Loucy (cell line): ENCODE results near the gene EN2.

Experiments
- H2AFZ ChIP-seq: fragments of 200-600 bp; sonication (generic); 2 replicates; pipeline ENCODE4 v1.6.0; 2016; ENCODE audit warnings: antibody characterized with exemption, mild to moderate bottlenecking, low read length, moderate library complexity
- H3F3A ChIP-seq: fragments of 200-600 bp; 2 replicates; pipeline ENCODE4 v1.6.0; 2016; ENCODE audit warnings: antibody characterized with exemption, low read depth, mild to moderate bottlenecking
- H3K27me3 ChIP-seq: fragments of 200-600 bp; sonication (generic); 2 replicates; pipeline ENCODE4 v1.6.1; 2014; ENCODE audit warnings: low read length, mild to moderate bottlenecking; ENCODE audit not compliant: insufficient read depth, poor library complexity, severe bottlenecking
- H3K36me3 ChIP-seq: fragments of 200-600 bp; sonication (generic); 2 replicates; pipeline ENCODE4 v1.6.1; 2016; ENCODE audit warnings: low read length; ENCODE audit not compliant: insufficient read depth
- H3K4me1 ChIP-seq: fragments of 200-600 bp; sonication (generic); 2 replicates; pipeline ENCODE4 v1.5.1; 2014; ENCODE audit warnings: low read length, mild to moderate bottlenecking; ENCODE audit not compliant: insufficient read depth, poor library complexity, severe bottlenecking
- H3K4me2 ChIP-seq: fragments of 200-600 bp; sonication (generic); 2 replicates; pipeline ENCODE4 v1.6.0; 2014; ENCODE audit warnings: antibody characterized with exemption, low read length, low read depth, mild to moderate bottlenecking; ENCODE audit not compliant: poor library complexity, severe bottlenecking
- H3K4me3 ChIP-seq: fragments of 200-600 bp; sonication (generic); 2 replicates; pipeline ENCODE4 v1.5.1; 2014; ENCODE audit warnings: low read length, mild to moderate bottlenecking, mixed read lengths; ENCODE audit not compliant: poor library complexity, severe bottlenecking
- H3K79me2 ChIP-seq: fragments of 200-600 bp; sonication (generic); 2 replicates; pipeline ENCODE4 v1.6.1; 2014; ENCODE audit warnings: low read length; ENCODE audit not compliant: insufficient read depth
- H3K9ac ChIP-seq: fragments of 200-600 bp; sonication (generic); 2 replicates; pipeline ENCODE4 v1.6.0; 2014; ENCODE audit warnings: mild to moderate bottlenecking, low read depth, low read length, moderate library complexity; ENCODE audit not compliant: poor library complexity, severe bottlenecking
- H3K9me2 ChIP-seq: fragments of 200-600 bp; sonication (generic); replicated peaks from 2 replicates; pipeline ENCODE4 v1.6.1; 2016; ENCODE audit warnings: low read depth, low read length, mixed read lengths
- H3K9me3 ChIP-seq: fragments of 200-600 bp; sonication (generic); 2 replicates; pipeline ENCODE4 v1.6.1; 2014; ENCODE audit warnings: mild to moderate bottlenecking, antibody characterized with exemption, low read length, low read depth; ENCODE audit not compliant: insufficient read depth
- H4K20me1 ChIP-seq: fragments of 200-600 bp; sonication (generic); 2 replicates; pipeline ENCODE4 v1.6.0; 2014; ENCODE audit warnings: antibody characterized with exemption, low read length, mild to moderate bottlenecking; ENCODE audit not compliant: insufficient read depth, poor library complexity, severe bottlenecking
- EZH2phosphoT487 ChIP-seq: fragments of 200-600 bp; IDR thresholded peaks from 2 replicates; pipeline ENCODE4 v1.6.1; 2018; ENCODE audit warnings: antibody characterized with exemption, mild to moderate bottlenecking, moderate library complexity, borderline replicate concordance
- TF ChIP-seq, protein P1 (sequence below): fragments of 200-600 bp; sonication (generic); conservative IDR thresholded peaks from 2 replicates; pipeline ENCODE4 v1.5.1; 2014; ENCODE audit warnings: mild to moderate bottlenecking, antibody characterized with exemption, low read length

The EN2 gene

DNA sequence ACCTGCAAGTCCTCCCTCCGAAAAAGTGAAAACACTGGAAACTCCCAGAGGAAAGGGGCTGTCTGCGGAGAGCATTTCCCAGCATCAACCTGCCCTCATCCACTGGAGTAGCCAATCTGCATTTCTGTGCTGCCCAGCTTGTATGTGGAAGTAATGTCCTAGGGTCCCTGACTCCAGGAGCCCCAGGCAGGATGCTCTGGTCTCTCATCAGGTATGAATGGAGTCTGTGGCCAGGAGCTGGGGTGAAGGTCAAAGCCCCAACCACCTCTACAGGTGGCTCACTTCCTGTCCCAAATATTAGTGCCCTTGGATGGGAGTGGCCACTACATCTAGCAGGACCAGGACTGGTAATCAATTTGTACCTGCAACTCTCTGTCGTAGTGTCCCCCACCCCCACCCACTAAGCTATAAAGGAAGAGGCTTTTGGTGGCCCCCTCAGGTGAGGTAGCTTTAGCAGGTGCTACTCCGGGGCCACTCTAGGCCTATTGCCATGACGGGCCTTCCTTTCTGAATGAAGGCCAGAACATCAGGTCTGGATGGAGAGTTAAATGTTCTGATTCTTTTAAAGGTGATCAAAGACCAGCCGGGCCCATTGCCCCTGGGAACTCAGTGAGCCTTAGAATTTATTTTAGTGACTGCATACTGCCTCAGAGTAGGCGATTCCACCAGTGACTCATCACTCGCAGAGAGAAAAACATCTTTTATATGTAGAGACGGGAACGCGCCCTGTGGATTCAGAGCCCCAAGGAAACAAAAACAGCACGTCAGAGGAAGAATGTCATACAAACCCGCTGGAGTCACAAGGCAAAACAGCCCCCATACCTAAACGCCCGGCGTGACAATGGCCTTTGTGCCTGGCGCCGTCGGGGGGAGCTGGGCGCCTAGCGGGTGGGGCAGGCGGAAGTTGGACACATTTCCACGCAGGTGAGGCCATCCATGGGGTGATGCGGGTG, 13.0 kb downstream of the EN2 start:
- Histone ChIP-seq H3K4me3 (no peak overlapping the region), H3K36me3 (no peaks in the 10 kb centered on the region), H3K9me2 (no peaks in the 10 kb centered on the region), H3K4me1 (no peaks in the 10 kb centered on the region), H2AFZ (no peak overlapping the region), H3F3A (no peaks in the 10 kb centered on the region), H3K27me3 (no peaks in the 10 kb centered on the region), H3K9ac (no peak overlapping the region), H4K20me1 (no peaks in the 10 kb centered on the region), H3K9me3 (no peaks in the 10 kb centered on the region), H3K4me2 (no peak overlapping the region), H3K79me2 (no peaks in the 10 kb centered on the region)
- TF ChIP-seq EZH2phosphoT487: no peak

DNA sequence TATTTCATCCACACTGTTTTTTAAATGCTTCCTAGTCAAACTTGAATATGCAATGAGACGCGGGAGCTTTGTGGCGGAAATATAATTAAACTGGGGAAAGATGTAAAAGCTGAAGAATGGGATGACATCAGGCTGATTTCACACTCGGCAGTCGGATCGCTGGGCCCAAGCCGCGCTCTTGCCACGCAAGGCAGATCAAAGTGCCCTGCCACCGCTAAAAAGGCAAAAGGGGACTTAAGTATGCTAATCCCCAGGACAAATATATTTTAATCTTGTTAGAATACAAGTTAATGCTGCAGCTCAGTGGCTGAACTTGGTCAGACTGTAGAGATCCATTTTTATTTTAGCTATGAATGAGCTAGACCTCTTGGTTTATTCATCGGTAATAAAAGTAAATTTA, 13.8 kb downstream of the EN2 start:
- Histone ChIP-seq H3K79me2 (no peaks in the 10 kb centered on the region), H3K9me3 (no peaks in the 10 kb centered on the region), H2AFZ (no peak overlapping the region), H3F3A (no peaks in the 10 kb centered on the region), H3K36me3 (no peaks in the 10 kb centered on the region), H3K4me3 (no peak overlapping the region), H3K9me2 (no peaks in the 10 kb centered on the region), H3K9ac (no peak overlapping the region), H3K4me2 (no peak overlapping the region), H3K4me1 (no peaks in the 10 kb centered on the region), H3K27me3 (no peaks in the 10 kb centered on the region), H4K20me1 (no peaks in the 10 kb centered on the region)
- no peak for TF ChIP-seq EZH2phosphoT487
- TF ChIP-seq, protein P1, sequence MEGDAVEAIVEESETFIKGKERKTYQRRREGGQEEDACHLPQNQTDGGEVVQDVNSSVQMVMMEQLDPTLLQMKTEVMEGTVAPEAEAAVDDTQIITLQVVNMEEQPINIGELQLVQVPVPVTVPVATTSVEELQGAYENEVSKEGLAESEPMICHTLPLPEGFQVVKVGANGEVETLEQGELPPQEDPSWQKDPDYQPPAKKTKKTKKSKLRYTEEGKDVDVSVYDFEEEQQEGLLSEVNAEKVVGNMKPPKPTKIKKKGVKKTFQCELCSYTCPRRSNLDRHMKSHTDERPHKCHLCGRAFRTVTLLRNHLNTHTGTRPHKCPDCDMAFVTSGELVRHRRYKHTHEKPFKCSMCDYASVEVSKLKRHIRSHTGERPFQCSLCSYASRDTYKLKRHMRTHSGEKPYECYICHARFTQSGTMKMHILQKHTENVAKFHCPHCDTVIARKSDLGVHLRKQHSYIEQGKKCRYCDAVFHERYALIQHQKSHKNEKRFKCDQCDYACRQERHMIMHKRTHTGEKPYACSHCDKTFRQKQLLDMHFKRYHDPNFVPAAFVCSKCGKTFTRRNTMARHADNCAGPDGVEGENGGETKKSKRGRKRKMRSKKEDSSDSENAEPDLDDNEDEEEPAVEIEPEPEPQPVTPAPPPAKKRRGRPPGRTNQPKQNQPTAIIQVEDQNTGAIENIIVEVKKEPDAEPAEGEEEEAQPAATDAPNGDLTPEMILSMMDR: no peak

DNA sequence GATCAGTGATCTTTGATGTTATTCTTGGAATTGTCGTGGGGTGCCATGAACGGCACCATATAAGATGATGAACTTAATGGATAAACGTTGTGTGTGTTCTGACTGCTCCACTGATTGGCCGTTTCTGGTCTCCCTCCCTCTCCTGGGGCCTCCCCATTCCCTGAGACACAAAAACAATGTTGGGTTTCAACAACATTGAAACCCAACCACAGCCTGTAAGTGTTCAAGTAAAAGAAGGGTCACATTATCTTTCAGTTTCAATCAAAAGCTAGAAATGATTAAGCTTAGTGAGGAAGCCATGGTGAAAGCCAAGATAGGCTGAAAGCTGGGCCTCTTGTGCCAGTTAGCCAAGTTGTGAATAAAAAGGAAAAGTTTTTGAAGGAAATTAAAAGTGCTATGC, 19.5 kb downstream of the EN2 start:
- H3K9me3 ChIP-seq: no peaks in the 10 kb centered on the region
- H3K4me2 ChIP-seq: no peak overlapping the region
- H3K4me3 ChIP-seq: no peak overlapping the region
- no peaks in the 10 kb centered on the region for H3K27me3 ChIP-seq
- H3K36me3 ChIP-seq: no peaks in the 10 kb centered on the region
- no peaks in the 10 kb centered on the region for H3K9me2 ChIP-seq
- H3K79me2 ChIP-seq: no peaks in the 10 kb centered on the region
- H3F3A ChIP-seq: no peaks in the 10 kb centered on the region
- no peaks in the 10 kb centered on the region for H4K20me1 ChIP-seq
- H3K9ac ChIP-seq: no peak overlapping the region
- no peaks in the 10 kb centered on the region for H3K4me1 ChIP-seq
- no peak for TF ChIP-seq EZH2phosphoT487
- H2AFZ ChIP-seq: no peak overlapping the region

DNA sequence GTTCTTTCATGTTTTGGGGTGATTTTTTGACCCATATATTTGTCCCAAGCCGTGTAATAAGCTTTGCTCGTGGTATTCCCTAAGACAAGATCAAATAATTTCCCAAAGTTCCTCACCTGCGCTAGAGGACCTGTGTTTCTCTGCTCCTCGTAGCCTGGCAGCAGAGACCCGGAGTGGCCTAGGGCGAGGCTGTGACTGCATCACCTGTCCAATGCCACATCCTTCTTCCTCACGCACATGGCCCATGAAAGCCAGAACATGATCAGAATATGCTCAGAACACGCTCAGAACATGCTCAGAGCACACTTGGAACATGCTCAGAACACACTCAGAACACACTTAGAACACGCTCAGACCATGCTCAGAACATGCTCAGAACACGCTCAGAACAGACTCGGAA, 23.8 kb downstream of the EN2 start:
- no peaks in the 10 kb centered on the region for H3K9me2 ChIP-seq
- no peaks in the 10 kb centered on the region for H3K9me3 ChIP-seq
- H3K36me3 ChIP-seq: no peaks in the 10 kb centered on the region
- no peaks in the 10 kb centered on the region for H3F3A ChIP-seq
- TF ChIP-seq, protein P1: no peak
- no peak for TF ChIP-seq EZH2phosphoT487
- no peaks in the 10 kb centered on the region for H3K4me1 ChIP-seq
- H3K4me3 ChIP-seq: no peak overlapping the region
- H3K27me3 ChIP-seq: no peaks in the 10 kb centered on the region
- H4K20me1 ChIP-seq: no peaks in the 10 kb centered on the region
- H3K9ac ChIP-seq: no peak overlapping the region
- H3K4me2 ChIP-seq: no peak overlapping the region
- no peaks in the 10 kb centered on the region for H3K79me2 ChIP-seq
- H2AFZ ChIP-seq: no peak overlapping the region
